GM12891 (cell line): ENCODE results near the gene BEST2. TPM values are rescaled to one million over a fixed set of nuclear protein-coding genes. Genes with fewer than 3 reads are reported as not detected.
"Not testable (repeated sequence)": the region's sequence is repeated elsewhere in the genome, so short reads cannot be mapped to it uniquely, and the experiment has no call there.

ENCODE experiments used
- DNase-seq: peaks from one replicate; pipeline ENCODE4 v3.0.0; 2011; ENCODE audit warnings: low spot score; ENCODE audit not compliant: insufficient read length
- FAIRE-seq: peaks from 2 replicates; lab custom pipeline; 2011; peaks lifted over from hg19 to GRCh38; lab: Jason Lieb, UNC
- PAX5 ChIP-seq: IDR thresholded peaks from 2 replicates; pipeline ENCODE4 v1.6.1; 2011; ENCODE audit warnings: low read length, moderate library complexity, mild to moderate bottlenecking; ENCODE audit not compliant: insufficient read depth, severe bottlenecking
- POLR2A ChIP-seq: IDR thresholded peaks from 2 replicates; pipeline ENCODE4 v1.6.1; 2011; ENCODE audit warnings: low read depth, low read length, control low read depth
- POLR2AphosphoS5 ChIP-seq: IDR thresholded peaks from 2 replicates; pipeline ENCODE4 v1.6.1; 2011; ENCODE audit warnings: low read depth, low read length, control low read depth
- POU2F2 ChIP-seq: IDR thresholded peaks from 2 replicates; pipeline ENCODE4 v1.6.1; 2011; ENCODE audit warnings: low read depth, mild to moderate bottlenecking, control low read depth, low read length, moderate library complexity
- SPI1 ChIP-seq: IDR thresholded peaks from 2 replicates; pipeline ENCODE4 v1.6.1; 2011; ENCODE audit warnings: low read depth, low read length, control low read depth
- TAF1 ChIP-seq: IDR thresholded peaks from 2 replicates; pipeline ENCODE4 v1.6.1; 2011; ENCODE audit warnings: low read depth, low read length, control low read depth
- polyA plus RNA-seq: library from polyadenylated mRNA; unstranded; fragments of >200 nt; gene quantifications from one replicate; pipeline ENCODE4 v1.2.1, GENCODE V29; 2012; ENCODE audit warnings: low read depth, missing spikeins, inconsistent platforms; ENCODE audit not compliant: missing spikeins

The BEST2 gene
- polyA plus RNA-seq: 0.30 TPM

DNA sequence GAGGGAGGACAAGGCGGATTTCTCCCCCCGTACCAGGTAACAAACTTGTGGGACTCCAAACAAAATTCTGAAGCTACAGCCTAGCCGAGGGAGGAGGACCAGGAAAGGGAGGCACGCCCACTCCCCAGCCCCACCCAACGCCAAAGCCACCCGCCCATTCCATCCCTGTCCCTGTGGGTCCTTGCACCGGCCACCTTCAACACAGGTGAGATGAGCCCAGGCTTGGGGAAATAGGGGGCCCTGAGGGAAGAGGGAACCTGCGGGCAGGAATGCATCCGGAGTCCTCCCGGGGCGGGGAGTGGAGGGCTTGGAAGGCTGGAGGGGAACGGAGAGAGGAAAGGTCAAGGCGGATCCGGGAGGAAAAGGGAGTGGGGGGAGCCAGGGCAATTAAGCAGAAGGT lies at the start of gene BEST2:
Gene BEST2, plus strand, starts transcription at position 157 of the 400 bp plus-strand sequence. CDS start 802 bp downstream, outside the sequence.
- DNase-seq (no peak), FAIRE-seq (no peak)
- no peak for TF ChIP-seq POU2F2
- TF ChIP-seq TAF1: no peak
- no peak for TF ChIP-seq POLR2AphosphoS5
- TF ChIP-seq SPI1: no peak
- no peak for TF ChIP-seq PAX5
- no peak for TF ChIP-seq POLR2A

DNA sequence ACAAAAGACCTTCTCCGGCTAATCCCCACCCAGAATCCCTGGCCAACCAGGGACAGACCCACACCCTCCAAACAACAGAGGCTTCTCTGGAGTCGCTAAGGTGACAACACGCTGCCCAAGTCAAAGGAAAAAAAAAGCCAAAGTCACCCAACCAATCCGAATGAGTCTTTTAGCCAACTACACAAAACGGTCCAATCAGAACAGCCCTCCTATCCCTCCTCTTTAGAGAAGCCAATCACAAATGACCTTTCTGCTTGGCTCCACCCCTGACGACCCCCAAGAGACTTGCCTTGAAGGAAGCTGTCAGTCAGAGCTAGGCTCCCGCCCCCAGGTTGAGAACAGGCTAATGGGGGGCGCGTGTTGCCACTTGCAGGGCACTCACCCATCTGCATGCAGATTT lies 48.5 kb upstream of the BEST2 start:
- FAIRE-seq (no peak), DNase-seq (no peak)
- no peak for TF ChIP-seq PAX5
- no peak for TF ChIP-seq TAF1
- TF ChIP-seq POU2F2: no peak
- TF ChIP-seq SPI1: no peak
- TF ChIP-seq POLR2AphosphoS5: no peak
- no peak for TF ChIP-seq POLR2A

DNA sequence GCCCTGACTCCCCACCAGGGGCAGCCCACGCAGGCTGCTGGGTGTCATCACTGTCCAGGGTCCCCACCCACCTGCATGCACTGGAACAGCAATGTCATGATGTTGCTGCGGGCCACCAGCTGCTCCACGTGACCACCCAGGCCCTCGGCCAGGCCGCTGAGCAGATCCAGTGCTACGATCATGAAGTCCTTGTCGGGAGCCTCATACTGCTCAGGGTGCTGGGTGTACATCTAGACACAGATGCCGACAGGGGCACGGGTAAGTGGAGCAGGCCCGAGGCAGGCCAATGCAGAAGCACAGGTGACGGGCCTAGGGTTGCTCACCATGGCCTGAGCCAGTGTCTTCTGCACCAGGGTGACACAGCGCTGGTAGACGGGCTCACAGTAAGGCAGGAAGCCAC lies 46.4 kb upstream of the BEST2 start:
- TF ChIP-seq SPI1: no peak
- no peak for TF ChIP-seq TAF1
- TF ChIP-seq POLR2AphosphoS5: no peak
- no peak for TF ChIP-seq PAX5
- no peak for DNase-seq
- FAIRE-seq: no peak

DNA sequence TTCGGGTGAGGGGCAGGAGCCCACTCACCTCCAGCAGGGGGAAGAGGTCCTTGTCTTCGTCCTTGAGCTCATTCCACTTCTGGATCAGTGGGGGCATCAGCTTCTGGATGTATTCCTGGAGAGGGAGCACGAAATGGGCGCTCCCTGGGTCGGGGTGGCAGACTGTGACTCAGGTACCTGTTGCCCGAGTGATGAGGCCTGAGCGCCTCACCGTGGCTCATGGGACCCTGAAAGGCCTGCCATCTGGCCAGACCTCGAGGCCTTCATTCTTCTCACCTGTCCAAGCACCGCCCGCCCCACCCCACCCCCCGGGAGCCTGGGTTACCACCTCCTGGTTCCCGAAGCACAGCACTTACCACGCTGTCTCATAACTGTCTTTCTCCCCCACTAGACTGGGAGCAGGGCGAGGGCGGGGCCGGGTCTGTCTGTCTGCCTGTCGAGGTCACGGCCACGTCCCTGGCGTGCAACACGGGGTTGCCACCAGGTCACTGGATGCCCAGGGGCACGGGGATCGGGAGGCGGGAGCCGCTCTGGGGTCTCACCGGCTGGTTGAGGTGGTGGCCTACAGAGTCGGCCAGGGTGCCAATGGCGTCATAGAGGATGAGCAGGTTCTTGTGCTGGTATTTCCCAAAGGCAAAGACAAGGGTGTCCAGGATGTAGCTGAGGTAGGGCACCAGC lies 45.8 kb upstream of the BEST2 start:
- TF ChIP-seq TAF1 (no peak), SPI1 (no peak), POU2F2 (no peak), POLR2A (no peak), PAX5 (no peak), POLR2AphosphoS5 (no peak)
- no peak for DNase-seq
- FAIRE-seq: no peak

DNA sequence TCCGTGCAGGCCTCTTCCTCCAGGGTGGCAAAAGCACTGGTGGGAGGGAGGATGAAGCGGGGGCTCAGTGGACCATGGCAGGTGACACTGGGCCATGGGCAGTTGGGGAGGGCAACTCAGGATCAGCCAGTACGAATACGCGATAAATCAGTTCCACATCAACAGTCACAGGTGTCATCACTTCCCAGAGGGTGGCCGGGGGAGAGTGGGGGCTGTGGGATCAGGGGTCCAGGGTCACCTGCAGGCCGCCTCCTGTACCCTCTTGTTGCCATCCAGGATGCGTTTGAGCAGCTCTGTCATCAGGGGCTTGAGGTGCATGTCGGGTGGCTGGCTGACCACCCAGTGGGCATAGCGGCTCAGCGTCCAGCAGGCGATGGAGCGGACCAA lies 45.3 kb upstream of the BEST2 start:
- TF ChIP-seq SPI1 (no peak), POLR2AphosphoS5 (peak; percentile 18; the same call in 1 of the 2 replicates)
- FAIRE-seq (no peak), DNase-seq (no peak)

DNA sequence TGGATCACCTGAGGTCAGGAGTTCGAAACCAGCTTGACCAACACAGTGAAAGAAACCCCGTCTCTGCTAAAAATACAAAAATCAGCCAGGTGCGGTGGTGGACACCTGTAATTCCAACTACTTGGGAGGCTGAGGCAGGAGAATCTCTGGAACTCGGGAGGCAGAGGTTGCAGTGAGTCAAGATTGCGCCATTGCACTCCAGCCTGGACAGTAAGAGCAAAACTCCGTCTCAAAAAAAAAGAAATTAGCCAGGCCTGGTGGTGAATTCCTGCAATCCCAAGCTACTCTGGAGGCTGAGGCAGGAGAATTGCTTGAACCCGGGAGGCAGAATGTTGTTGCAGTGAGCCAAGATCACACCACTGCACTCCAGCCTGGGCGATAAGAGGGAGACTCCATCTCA lies 43.0 kb upstream of the BEST2 start:
- TF ChIP-seq TAF1 (no peak), POLR2A (no peak), SPI1 (no peak), POLR2AphosphoS5 (no peak), POU2F2 (no peak), PAX5 (no peak)
- DNase-seq (no peak), FAIRE-seq (no peak)

DNA sequence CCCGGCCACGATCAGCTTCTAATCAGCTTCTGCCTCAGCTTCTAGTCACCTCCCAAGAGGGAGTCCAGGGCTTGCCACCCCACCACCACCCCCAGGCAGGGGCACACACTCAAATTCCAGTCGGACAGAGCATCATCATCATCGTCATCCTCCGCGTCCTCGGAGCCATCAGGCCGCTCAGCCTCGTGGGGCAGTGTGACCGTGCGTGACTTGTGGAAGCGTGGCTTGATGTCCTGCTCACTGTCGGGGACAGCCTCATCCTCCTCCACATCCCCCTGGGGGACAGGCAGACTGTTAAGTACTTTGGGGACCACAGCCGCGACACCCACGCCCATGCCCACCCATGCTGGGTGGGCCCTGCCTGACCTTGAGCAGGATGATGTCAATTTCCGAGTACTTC lies 40.4 kb upstream of the BEST2 start:
- no peak for DNase-seq
- no peak for FAIRE-seq
- no peak for TF ChIP-seq PAX5
- no peak for TF ChIP-seq POU2F2
- no peak for TF ChIP-seq POLR2A
- TF ChIP-seq POLR2AphosphoS5: no peak

DNA sequence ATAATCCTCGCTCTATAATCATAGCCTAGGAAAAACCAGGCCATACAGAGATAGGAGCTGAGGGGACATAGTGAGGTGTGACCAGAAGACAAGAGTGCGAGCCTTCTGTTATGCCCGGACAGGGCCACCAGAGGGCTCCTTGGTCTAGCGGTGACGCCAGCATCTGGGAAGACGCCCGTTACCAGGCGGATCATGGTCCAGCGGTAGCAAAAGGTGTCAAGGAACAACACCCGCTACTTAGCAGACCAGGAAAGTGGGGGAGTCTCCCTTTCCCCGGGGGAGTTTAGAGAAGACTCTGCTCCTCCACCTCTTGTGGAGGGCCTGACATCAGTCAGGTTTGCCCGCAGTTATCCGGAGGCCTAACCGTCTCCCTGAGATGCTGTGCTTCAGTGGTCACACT lies 39.5 kb upstream of the BEST2 start:
- FAIRE-seq, DNase-seq: not testable (repeated sequence)

DNA sequence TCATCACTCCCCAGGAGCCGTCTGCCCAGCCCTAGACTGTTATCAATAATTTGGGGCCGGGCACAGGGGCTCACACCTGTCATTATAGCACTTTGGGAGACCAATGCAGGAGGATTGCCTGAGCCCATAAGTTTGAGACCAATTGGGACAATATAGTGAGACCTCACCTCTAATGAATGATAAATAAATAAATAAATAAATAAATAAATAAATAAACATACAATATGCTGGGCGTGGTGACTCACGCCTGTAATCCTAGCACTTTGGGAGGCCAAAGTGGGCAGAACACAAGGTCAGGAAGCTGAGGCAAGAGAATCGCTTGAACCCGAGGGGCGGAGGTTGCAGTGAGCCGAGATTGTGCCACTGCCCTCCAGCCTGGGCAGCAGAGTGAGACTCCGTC lies 38.3 kb upstream of the BEST2 start:
- not testable (repeated sequence) for DNase-seq, FAIRE-seq

DNA sequence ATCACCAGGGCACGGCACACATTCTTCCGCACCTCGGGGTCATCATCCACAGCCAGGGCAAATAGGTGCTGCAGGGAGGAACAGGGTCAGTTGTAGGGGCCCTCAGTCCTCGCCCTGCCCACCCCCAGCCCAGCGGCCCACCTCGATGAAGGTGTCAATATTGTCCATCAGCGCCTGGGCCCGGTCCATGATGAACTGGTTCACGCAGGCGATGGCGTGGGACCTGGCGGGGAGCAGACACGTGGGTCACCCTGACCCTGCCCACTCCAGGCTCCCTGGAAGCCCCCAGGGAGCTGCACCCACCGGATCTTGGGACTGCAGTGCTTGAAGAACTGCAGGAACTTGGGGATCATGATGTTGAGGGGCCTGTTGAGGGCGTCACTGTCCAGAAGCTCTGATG lies 36.5 kb upstream of the BEST2 start:
- FAIRE-seq: no peak
- no peak for TF ChIP-seq POLR2AphosphoS5
- TF ChIP-seq TAF1: no peak
- no peak for TF ChIP-seq POLR2A
- TF ChIP-seq SPI1: no peak
- TF ChIP-seq PAX5: no peak
- TF ChIP-seq POU2F2: no peak
- no peak for DNase-seq

DNA sequence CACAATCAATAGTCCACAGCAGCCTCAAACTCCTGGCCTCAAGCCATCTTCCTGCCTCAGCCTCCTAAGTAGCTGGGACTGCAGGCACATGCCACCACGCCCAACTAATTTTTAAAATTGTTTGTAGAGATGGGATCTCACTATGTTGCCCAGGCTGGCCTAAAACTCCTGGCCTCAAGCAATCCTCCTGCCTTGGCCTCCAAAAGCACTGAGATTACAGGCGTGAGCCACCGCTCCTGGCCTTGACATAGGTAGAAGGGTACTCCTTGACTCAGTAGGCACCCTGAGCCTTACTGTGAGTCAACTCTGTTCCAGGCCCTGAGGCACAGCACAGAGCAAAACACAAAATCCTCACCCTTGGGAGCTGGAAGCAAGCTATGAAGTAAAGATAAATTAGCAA lies 35.7 kb upstream of the BEST2 start:
- FAIRE-seq: no peak
- DNase-seq: no peak
- TF ChIP-seq POLR2A (no peak), POU2F2 (no peak), TAF1 (no peak)

DNA sequence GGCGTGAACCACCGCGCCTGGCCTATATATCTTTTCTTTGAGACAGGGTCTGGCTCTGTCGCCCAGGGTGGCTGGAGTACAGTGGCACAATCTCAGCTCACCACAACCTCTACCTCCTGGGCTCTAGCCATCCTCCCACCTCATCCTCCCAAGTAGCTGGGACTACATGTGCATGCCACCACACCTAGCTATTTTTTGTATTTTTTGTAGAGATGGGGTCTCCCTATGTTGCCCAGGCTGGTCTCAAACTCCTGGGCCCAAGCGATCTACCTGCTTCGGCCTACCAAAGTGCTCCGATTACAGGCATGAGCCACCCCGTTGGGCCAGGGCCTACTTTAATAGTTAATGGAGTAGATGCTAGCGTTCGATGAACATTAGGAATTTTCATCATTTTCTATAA lies 31.3 kb upstream of the BEST2 start:
- TF ChIP-seq POLR2AphosphoS5 (no peak), POU2F2 (no peak)
- DNase-seq: no peak
- no peak for FAIRE-seq
